Endodermal cell (in vitro differentiated cells): ENCODE data around the gene AFF1. TPM values are rescaled to one million over a fixed set of nuclear protein-coding genes. Genes with fewer than 3 reads are reported as not detected.

Experiments used
- DNase-seq: peaks from one replicate; pipeline ENCODE4 v3.0.0-alpha.2; 2017
- H3K27ac ChIP-seq: 2 replicates; pipeline ENCODE4 v1.5.1; 2013; ENCODE audit warnings: mild to moderate bottlenecking, low read depth, low read length, moderate library complexity
- H3K27me3 ChIP-seq: 2 replicates; pipeline ENCODE4 v1.6.1; 2013; ENCODE audit warnings: mild to moderate bottlenecking, low read length, moderate library complexity; ENCODE audit not compliant: insufficient read depth, control insufficient read depth, poor library complexity, severe bottlenecking
- H3K36me3 ChIP-seq: 2 replicates; pipeline ENCODE4 v1.7.0; 2013; ENCODE audit warnings: mild to moderate bottlenecking, low read length, moderate library complexity; ENCODE audit not compliant: control insufficient read depth, insufficient read depth
- H3K4me1 ChIP-seq: one replicate; pipeline ENCODE4 v1.7.0; 2013; ENCODE audit warnings: low read length; ENCODE audit not compliant: control insufficient read depth, insufficient read depth
- H3K4me3 ChIP-seq: 2 replicates; pipeline ENCODE4 v1.5.1; 2013; ENCODE audit warnings: mild to moderate bottlenecking, low read length, moderate library complexity
- H3K9ac ChIP-seq: 2 replicates; pipeline ENCODE4 v1.6.1; 2013; ENCODE audit warnings: mild to moderate bottlenecking, low read length, moderate library complexity; ENCODE audit not compliant: poor library complexity, severe bottlenecking; ENCODE audit errors: extremely low read depth
- H3K9me3 ChIP-seq: 2 replicates; pipeline ENCODE4 v1.6.1; 2013; ENCODE audit warnings: mild to moderate bottlenecking, low read length, moderate library complexity; ENCODE audit not compliant: control insufficient read depth
- H3K27ac Mint-ChIP-seq: 2 replicates; pipeline ENCODE4 v1.8.0; 2020; ENCODE audit warnings: mixed read lengths
- H3K27me3 Mint-ChIP-seq: 2 replicates; pipeline ENCODE4 v1.8.0; 2021; ENCODE audit warnings: mild to moderate bottlenecking, mixed read lengths; ENCODE audit not compliant: insufficient read depth
- H3K36me3 Mint-ChIP-seq: 2 replicates; pipeline ENCODE4 v1.8.0; 2020; ENCODE audit warnings: low read depth, mixed read lengths
- H3K4me1 Mint-ChIP-seq: 2 replicates; pipeline ENCODE4 v1.8.0; 2020; ENCODE audit warnings: mixed read lengths
- H3K4me3 Mint-ChIP-seq: 2 replicates; pipeline ENCODE4 v1.8.0; 2020; ENCODE audit warnings: mild to moderate bottlenecking, moderate library complexity, mixed read lengths
- H3K9me3 Mint-ChIP-seq: 2 replicates; pipeline ENCODE4 v1.8.0; 2020; ENCODE audit warnings: mild to moderate bottlenecking, mixed read lengths
- WGBS, 2 experiments: methylation state at CpG; one replicate each; pipeline versions ENCODE4 v1.1.5 to v1.1.7; 2013; ENCODE audit warnings: missing lambda C conversion rate in 2 of 2, mixed read lengths in 1 of 2; ENCODE audit not compliant: insufficient coverage in 1 of 2, insufficient read length in 1 of 2; 5-methylcytosine and 5-hydroxymethylcytosine counted together
- total RNA-seq, 2 donors: library from RNA; stranded (reverse); fragmentation: NEBNext Ultra II Directional in 1 of 2; extraction: Animal tissue kit (Norgen Biotek cat#: 25700) in 1 of 2; gene quantifications; 2 replicates in 1 of 2; 3 replicates in 1 of 2; pipeline ENCODE4 v1.2.1, GENCODE V29; 2021
- TF ChIP-seq, protein P1 (sequence below): fragments of 200-600 bp; sonication (generic); conservative IDR thresholded peaks from 2 replicates; pipeline ENCODE4 v1.5.0; 2021; ENCODE audit warnings: antibody characterized with exemption, mild to moderate bottlenecking

The AFF1 gene
- total RNA-seq, 2 donors from 2014 or later, result 134 to 171 TPM

DNA sequence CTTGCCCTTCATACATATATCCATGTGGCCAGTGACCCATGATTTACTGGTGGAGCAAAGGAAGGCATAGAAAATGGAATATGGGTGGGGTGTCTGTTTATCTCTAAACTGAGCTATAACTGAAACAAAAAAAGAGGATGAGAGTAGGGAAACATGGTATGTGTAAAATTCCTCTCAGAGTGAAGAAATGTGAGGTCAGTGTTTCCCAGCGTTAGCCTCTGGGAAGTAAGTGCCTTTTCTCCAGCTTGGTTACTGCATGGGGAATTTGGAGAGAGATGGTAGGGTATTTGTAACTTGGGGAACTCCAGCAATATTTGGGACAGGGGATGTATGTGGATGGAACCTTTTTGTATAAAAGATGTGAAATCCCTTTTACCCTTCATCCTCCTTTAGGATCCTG lies 89.4 kb downstream of the AFF1 start:
- DNase-seq, result no peak
- H3K4me3 Mint-ChIP-seq, result no peak overlapping the region
- Histone ChIP-seq H3K27me3 (no peaks in the 10 kb centered on the region), H3K9ac (no peak overlapping the region), H3K9me3 (no peaks in the 10 kb centered on the region), H3K36me3 (no peaks in the 10 kb centered on the region), H3K4me1 (peaks cover 47% of the 10 kb centered on the region), H3K27ac (no peak overlapping the region), H3K4me3 (no peak overlapping the region)
- H3K4me1 Mint-ChIP-seq, result peaks cover 74% of the 10 kb centered on the region
- H3K36me3 Mint-ChIP-seq, result no peaks in the 10 kb centered on the region
- no peaks in the 10 kb centered on the region for H3K9me3 Mint-ChIP-seq
- TF ChIP-seq, protein P1, sequence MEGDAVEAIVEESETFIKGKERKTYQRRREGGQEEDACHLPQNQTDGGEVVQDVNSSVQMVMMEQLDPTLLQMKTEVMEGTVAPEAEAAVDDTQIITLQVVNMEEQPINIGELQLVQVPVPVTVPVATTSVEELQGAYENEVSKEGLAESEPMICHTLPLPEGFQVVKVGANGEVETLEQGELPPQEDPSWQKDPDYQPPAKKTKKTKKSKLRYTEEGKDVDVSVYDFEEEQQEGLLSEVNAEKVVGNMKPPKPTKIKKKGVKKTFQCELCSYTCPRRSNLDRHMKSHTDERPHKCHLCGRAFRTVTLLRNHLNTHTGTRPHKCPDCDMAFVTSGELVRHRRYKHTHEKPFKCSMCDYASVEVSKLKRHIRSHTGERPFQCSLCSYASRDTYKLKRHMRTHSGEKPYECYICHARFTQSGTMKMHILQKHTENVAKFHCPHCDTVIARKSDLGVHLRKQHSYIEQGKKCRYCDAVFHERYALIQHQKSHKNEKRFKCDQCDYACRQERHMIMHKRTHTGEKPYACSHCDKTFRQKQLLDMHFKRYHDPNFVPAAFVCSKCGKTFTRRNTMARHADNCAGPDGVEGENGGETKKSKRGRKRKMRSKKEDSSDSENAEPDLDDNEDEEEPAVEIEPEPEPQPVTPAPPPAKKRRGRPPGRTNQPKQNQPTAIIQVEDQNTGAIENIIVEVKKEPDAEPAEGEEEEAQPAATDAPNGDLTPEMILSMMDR, result no peak
- 79% methylated on average over 1 of the region's 1 CpG; no CpG with 5 or more reads in 1 of the 2 experiments for WGBS, 2 experiments
- H3K27me3 Mint-ChIP-seq, result no peaks in the 10 kb centered on the region
- peak overlapping the region; percentile 23 for H3K27ac Mint-ChIP-seq

DNA sequence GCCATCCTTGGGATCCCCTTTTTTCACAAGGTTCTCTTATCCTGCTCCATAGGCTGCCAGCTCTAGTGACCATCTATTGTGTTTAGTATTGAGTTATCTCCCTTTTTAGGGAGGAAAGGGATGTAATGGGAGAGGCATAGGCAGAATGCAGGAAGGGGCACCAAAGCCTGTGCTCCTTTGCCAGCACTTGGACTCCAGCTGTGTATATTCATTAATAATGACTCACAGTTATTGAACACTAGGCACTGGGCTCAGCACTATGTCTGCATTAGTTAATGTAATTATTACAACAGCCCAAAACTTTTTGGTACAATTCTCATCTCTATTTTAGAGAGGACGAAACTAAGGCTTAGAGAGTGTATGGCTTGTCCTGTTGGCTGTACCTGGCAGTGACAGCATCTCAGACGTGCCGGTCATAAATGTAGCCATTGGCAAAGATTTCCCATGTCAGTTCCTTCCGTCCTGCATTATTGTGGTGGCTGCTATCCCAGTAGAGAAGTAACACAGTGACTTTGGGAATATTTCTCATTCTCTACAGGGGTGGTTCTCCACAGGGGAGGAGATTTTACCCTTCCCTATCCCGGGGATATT lies 90.3 kb downstream of the AFF1 start:
- H3K27me3 ChIP-seq, result no peaks in the 10 kb centered on the region
- no peak for DNase-seq
- no peak overlapping the region for H3K9ac ChIP-seq
- H3K27ac ChIP-seq, result no peak overlapping the region
- H3K9me3 Mint-ChIP-seq, result no peaks in the 10 kb centered on the region
- H3K36me3 Mint-ChIP-seq, result no peaks in the 10 kb centered on the region
- H3K27me3 Mint-ChIP-seq, result no peaks in the 10 kb centered on the region
- H3K9me3 ChIP-seq, result no peaks in the 10 kb centered on the region
- peak overlapping the region; percentile 94 for H3K27ac Mint-ChIP-seq
- peak overlapping the region; percentile 38 for H3K4me3 Mint-ChIP-seq
- peaks cover 48% of the 10 kb centered on the region for H3K4me1 ChIP-seq
- H3K4me1 Mint-ChIP-seq, result peaks cover 74% of the 10 kb centered on the region
- no peaks in the 10 kb centered on the region for H3K36me3 ChIP-seq
- 85 to 100% methylated on average over 1 to 5 of the region's 5 CpGs for WGBS, 2 experiments
- peak overlapping the region; percentile 55 for H3K4me3 ChIP-seq
- TF ChIP-seq, protein P1, result no peak

DNA sequence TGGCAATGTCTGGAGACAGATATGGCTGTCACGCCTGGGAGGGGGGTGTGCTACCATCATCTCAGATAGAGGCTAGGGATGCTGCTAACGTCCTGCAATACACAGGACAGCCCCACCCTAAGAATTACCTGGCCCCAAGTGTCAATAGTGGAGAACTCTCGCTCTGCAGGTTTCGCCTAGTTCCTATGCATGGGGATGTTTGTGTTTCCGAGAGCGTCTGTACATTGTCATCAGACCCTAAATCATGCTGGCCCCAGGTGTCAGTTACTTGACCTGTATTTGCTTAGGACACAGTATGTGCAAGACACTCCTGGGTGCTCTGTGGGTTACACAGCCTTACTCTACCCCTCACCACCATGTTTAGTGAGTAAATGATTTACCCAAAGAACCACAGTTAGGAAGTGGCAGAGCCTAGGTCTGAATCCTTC lies 90.8 kb downstream of the AFF1 start:
- peak overlapping the region; percentile 38 for H3K4me3 Mint-ChIP-seq
- Histone ChIP-seq H3K9me3 (no peaks in the 10 kb centered on the region), H3K4me1 (peaks cover 51% of the 10 kb centered on the region), H3K27ac (no peak overlapping the region), H3K36me3 (no peaks in the 10 kb centered on the region), H3K9ac (no peak overlapping the region), H3K27me3 (no peaks in the 10 kb centered on the region), H3K4me3 (no peak overlapping the region)
- DNase-seq, result peak; percentile 66
- H3K4me1 Mint-ChIP-seq, result peaks cover 70% of the 10 kb centered on the region
- TF ChIP-seq, protein P1, result no peak
- WGBS, 2 experiments, result 72 to 81% methylated on average over 6 of the region's 6 CpGs
- H3K9me3 Mint-ChIP-seq, result no peaks in the 10 kb centered on the region
- no peaks in the 10 kb centered on the region for H3K36me3 Mint-ChIP-seq
- H3K27me3 Mint-ChIP-seq, result no peaks in the 10 kb centered on the region
- H3K27ac Mint-ChIP-seq, result peak overlapping the region; percentile 94
